GM19193 (cell line): ENCODE measurements around the gene GSG1.

Source experiments
- POLR2A ChIP-seq: IDR thresholded peaks from 4 replicates; pipeline ENCODE4 v1.6.1; 2011; ENCODE audit not compliant: insufficient read depth, insufficient read length; ENCODE audit errors: extremely low read depth

The GSG1 gene

DNA sequence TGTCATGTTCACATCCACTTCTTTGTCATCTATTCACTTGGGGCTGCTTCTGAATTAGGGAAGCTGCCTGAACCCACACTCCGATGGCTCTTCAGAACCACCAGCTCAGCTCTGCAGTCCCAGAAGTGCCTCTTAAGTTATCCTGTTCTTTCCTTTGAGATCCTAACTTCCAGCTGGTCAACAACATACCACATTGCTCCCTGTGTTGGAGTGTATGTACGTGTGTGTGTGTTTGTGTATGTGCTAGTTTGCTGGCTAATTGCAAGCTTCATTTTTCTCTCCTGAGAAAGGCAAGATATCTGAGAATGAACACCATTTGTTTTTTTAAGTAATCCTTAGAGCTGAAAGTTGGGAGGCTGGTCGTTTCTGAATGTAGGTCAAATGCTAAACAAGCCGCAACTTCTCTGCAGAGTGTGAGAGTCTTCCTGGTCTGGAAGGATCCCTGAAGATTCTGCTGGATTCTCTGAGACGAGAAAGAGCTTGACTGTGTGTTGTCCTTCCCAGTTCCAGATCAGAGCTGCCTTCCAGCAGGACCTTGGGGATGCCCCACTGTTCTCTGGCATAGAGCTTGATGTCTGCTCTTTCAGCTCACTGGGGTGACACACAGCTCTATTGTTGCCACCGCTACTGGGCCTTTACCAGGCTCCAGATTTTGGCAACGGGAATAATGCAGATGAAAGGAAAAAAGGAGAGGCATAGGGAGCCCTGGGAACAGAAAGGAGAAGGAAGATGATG, 839 bp downstream of the GSG1 start:
- TF ChIP-seq POLR2A, result no peak

DNA sequence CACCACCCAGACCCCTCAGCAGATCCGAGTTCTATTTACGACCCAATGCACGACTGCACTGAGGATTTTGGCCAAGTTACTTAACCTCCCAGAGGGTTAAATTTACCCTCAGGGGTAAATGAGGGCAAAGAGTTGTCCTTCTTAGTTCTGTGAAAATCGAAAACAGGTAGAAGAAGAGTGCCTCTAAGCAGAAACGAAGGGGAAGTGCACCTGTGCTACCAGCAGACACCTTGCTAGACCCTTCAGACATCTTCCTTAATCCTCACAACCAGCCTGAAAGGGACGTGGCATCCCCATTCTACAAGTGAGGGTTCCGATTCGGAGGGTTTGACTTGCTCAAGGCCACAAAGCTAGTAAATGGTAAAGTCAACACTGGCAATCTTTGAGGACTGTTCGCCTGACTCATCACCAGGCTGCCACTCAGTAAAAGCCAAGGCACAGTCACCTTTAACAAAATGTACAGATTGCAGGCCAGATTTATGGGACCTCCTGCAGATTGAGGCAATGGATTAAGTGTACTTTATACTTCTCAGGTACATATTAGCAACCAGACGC, 1.6 kb downstream of the GSG1 start:
- TF ChIP-seq POLR2A, result no peak

DNA sequence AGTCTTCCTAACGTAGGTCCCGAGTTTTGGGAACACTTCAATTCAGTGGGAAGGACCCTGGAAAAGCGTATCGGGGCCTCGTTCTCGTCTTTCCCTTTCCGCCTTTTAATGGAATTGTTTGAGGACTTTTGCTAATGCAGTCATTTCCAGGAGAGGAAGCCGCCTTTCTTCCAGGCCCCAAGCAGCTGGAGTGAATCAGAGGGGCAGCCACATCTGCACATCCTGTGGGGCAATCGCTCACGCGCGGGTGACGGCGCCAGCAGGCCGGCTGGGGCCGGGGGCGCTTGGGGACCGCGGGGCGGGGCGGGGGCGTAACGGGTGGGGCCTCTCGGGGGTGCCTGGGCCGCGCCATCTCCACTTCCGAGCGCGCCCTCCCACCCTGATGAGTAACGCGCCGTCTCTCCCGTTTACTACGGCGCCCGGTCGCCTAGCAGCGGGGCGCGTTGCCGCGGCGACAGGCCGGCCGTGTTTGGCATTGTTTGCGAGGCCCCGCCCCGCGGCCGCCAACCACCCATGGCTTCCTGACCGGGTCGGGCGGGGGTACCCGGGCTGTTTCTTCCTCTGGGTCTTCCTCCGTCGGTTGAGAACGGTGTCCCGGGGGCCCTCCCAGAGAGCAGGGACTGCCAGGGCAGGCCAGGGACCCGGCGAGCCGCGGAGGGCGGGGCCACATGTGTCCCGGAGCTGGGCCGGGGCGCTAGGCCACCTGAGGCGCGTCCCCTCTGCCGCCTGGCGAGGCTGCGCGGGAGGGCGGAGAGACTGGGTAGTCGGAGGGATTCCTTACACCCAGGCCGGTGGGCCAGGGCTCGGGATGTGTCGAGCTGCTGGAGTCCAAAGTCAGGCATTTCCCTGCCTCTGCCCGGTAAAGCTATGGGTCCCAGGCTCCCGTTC, 2.3 kb downstream of the GSG1 start:
- TF ChIP-seq POLR2A, result no peak

DNA sequence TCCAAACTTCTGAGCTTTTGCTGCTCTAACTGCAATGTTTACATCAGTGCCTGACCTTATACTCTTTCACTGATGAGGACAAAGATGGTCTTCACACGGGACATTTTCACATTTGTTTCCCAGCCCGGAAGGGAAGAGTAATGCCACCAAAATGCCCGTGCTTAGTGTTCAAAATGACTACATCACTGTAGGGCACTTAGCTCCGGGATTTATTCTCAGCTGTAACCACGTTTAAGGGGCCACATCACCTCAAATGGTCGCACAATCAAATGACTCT, 2.9 kb downstream of the GSG1 start:
- no peak for TF ChIP-seq POLR2A

GRCh38 chr12:13099844-13100604, 3.4 kb downstream of the GSG1 start:
- no peak for TF ChIP-seq POLR2A

DNA sequence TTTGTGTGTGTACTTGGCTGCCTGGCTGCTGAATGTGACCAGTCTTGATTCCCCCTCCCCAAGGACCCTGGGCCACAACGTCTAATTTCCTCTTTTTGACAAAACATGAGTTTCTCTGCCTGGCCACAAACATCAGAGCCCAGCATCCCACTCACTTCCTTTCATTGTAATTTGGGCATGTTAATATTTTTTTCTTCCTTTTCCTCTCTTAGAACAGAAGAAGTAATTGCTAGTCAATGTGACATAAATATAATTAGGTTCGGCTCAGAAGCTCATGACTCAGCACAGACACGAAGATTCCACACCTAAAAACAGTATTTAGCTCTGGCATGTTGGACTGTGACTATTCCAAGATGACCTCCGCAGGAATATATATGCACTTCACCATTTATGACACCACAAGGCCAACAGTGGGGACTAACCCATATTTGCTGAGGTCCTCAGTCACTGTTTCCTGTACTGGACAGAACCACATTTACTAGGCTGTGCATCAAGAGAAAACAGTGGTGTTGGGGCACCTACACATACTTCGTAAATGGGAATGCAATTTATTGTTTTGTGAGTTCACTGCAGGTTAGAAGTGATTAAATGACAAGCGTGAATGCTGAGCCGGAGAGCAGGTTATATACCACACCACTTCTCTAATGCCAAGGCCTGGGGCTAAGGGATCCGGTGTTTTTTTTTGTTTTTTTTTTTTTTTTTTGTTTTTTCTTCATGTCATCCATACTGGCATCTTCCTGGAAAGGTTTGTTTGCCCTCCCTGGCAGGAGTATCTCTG, 4.2 kb downstream of the GSG1 start:
- no peak for TF ChIP-seq POLR2A

GRCh38 chr12:13097491-13098011, 5.9 kb downstream of the GSG1 start:
- no peak for TF ChIP-seq POLR2A

DNA sequence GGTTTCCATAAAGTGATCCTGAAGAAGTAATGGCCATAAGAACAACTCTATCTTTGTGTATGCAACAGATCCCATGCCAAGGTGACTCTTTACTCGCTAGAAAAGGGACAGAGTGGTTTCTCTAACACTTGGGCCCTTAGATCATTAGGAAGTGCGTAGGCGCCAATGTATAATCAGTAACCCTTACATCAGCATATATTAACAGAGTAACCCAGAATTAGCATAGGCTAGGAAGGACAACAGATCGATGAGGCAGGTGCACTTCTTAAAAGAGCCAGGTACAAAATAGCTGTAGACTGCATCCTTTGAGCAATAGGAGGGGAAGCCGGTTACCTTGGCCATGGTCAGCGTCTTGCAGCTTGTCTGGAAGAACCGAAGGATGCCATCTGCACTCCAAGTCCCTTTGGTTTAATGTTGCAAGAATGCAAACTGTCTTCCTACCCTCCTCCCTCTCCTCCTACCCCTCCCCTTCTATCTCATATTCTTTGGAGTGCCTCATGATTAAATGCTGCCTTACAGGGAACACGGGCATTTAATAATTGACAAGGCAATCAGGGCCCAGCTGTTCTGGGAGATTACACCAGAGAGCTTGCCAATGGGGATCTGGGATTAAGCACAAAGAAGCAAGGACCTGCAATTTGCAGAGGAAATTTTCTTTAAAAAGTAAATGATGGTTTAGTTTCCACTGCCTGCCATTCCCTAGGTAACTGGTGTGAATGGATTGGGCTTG, 8.0 kb downstream of the GSG1 start:
- TF ChIP-seq POLR2A, result no peak

DNA sequence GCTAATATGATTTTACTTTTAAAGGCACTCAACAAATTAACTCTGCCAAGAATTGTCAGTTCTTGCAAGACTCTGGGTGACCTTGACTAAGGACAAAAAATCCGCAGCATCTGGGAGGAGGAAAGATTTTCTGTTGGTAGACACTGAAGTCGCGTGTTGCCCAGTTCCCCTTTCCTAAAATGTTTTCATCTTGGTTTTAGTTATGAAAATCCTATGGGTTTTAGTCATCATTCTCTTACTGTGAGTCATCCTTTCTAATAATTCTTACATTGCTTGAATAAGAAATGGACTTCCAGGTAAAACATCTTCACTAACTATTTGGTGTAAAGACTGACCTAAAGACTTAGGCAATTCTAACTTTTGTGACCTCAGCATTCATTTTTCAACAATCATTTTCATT, 9.1 kb downstream of the GSG1 start:
- no peak for TF ChIP-seq POLR2A

DNA sequence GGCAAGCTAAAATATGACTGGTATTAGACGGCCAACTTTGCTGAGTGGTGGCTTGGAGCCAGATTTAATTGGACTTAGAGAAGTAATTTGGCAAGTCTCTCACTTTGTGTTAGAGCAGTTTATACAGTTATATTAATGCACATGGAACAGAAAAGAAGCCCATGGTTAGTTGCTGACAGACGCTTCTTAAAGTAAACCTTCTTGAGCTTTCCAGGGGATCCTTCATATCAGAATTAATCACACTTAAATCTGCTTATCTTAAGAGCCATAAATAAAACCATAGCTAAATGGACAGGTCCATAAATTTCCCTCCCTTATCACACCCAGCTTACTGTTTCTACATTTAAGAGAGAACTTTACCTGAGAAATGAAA, 9.6 kb downstream of the GSG1 start:
- no peak for TF ChIP-seq POLR2A

GRCh38 chr12:13093191-13093847, 10.1 kb downstream of the GSG1 start:
- TF ChIP-seq POLR2A, result no peak

DNA sequence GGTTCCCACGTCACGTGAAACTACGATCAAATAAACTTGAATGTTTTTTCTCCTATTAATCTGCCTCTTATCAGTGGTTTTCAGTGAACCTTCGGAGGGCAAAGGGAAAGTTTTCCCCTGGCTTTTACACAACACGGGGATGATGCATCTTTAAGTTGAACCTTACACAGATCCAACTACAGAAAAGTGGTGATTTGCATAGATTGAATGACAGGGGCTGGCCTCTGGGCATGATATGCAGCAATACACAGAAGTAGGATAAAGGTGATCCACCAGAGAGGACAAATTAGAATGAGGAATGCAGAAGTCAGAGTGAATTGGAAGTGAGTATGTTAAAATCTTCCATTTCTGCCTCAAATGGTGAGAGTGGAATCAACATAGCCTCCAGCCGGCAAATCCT, 11.6 kb downstream of the GSG1 start:
- TF ChIP-seq POLR2A, result no peak

- no peak for TF ChIP-seq POLR2A
Observed at GRCh38 chr12:13090054-13090453, 13.4 kb downstream of the GSG1 start.
